B cell (primary cell): ENCODE results near the gene IGLON5. TPM values are rescaled to one million over a fixed set of nuclear protein-coding genes. Genes with fewer than 3 reads are reported as not detected.
A peak's percentile ranks its signal among the peaks of the same experiment; 100 is the strongest.

Experiments
- ATAC-seq: fragments of 200-7000 bp; cut with Tn5 transposase; one replicate; pipeline ENCODE4 v1.10.0; 2021; ENCODE audit warnings: low read depth, mild to moderate bottlenecking, moderate number of reproducible peaks, moderate library complexity
- CTCF ChIA-PET: fragments of 350-600 bp; sonication (Branson Sonifier 250); formaldehyde crosslinking; loops from one replicate; lab custom pipeline; 2021; ENCODE audit warnings: antibody characterized with exemption, inconsistent platforms; lab: Charles Lee
- POLR2A ChIA-PET: fragments of 350-600 bp; sonication (Branson Sonifier 250); formaldehyde crosslinking; loops from one replicate; lab custom pipeline; 2021; ENCODE audit warnings: antibody characterized with exemption; lab: Charles Lee
- DNase-seq: peaks from one replicate; pipeline ENCODE4 v3.0.0; 2013
- H2AFZ ChIP-seq: 2 replicates; pipeline ENCODE4 v1.6.1; 2012; ENCODE audit warnings: mild to moderate bottlenecking, low read depth, low read length; ENCODE audit not compliant: insufficient read depth, poor library complexity, severe bottlenecking
- H3K27ac ChIP-seq, 2 donors: 1 replicate in 1 of 2; 2 replicates in 1 of 2; pipeline ENCODE4 v1.5.1; 2012 to 2013; ENCODE audit warnings: low read length in 2 of 2, mild to moderate bottlenecking in 2 of 2, moderate library complexity in 1 of 2
- H3K27me3 ChIP-seq, 4 experiments: fragments of 200-600 bp in 1 of 4; sonication (generic) in 1 of 4; replicated peaks in 1 of 4; 1 replicate in 2 of 4; 2 replicates in 2 of 4; pipeline versions ENCODE4 v1.6.1 to v1.7.0; 2013 to 2016; ENCODE audit warnings: low read length in 3 of 4, mild to moderate bottlenecking in 2 of 4, mixed read lengths in 1 of 4, moderate library complexity in 1 of 4; ENCODE audit not compliant: insufficient read depth in 4 of 4, control insufficient read depth in 3 of 4; ENCODE audit errors: control extremely low read depth in 1 of 4
- H3K36me3 ChIP-seq, 2 experiments: replicated peaks in 1 of 2; 1 replicate in 1 of 2; 2 replicates in 1 of 2; pipeline versions ENCODE4 v1.6.1 to v1.7.1; 2013; ENCODE audit warnings: low read length in 1 of 2; ENCODE audit not compliant: insufficient read depth in 2 of 2, control insufficient read depth in 1 of 2; ENCODE audit errors: control extremely low read depth in 1 of 2, extremely low read depth in 1 of 2
- H3K4me1 ChIP-seq, 2 donors: fragments of 200-600 bp in 1 of 2; sonication (generic) in 1 of 2; 1 replicate in 1 of 2; 2 replicates in 1 of 2; pipeline versions ENCODE4 v1.5.1 to v1.6.1; 2013 to 2017; ENCODE audit warnings: low read length in 2 of 2; ENCODE audit not compliant: control insufficient read depth in 2 of 2, insufficient read depth in 2 of 2
- H3K4me2 ChIP-seq: replicated peaks from 2 replicates; pipeline ENCODE3; 2012; ENCODE audit warnings: mild to moderate bottlenecking, low read depth, low read length; ENCODE audit not compliant: poor library complexity, severe bottlenecking
- H3K4me3 ChIP-seq, 5 experiments: fragments of 200-600 bp in 1 of 5; sonication (generic) in 1 of 5; 1 replicate in 3 of 5; 2 replicates in 2 of 5; pipeline versions ENCODE4 v1.5.1 to v1.7.0; 2011 to 2016; ENCODE audit warnings: low read length in 4 of 5, mild to moderate bottlenecking in 4 of 5, low read depth in 2 of 5, control low read depth in 1 of 5, moderate library complexity in 1 of 5; ENCODE audit not compliant: insufficient read depth in 1 of 5; ENCODE audit errors: control extremely low read depth in 1 of 5, extremely low read depth in 1 of 5
- H3K79me2 ChIP-seq: fragments of 200-600 bp; sonication (generic); one replicate; pipeline ENCODE4 v1.6.0; 2016; ENCODE audit warnings: low read length; ENCODE audit not compliant: control insufficient read depth, insufficient read depth
- H3K9ac ChIP-seq: fragments of 200-600 bp; sonication (generic); 2 replicates; pipeline ENCODE4 v1.6.1; 2017; ENCODE audit warnings: mild to moderate bottlenecking, low read length, moderate library complexity
- H3K9me3 ChIP-seq, 3 donors: one replicate each; pipeline versions ENCODE4 v1.6.1 to v1.7.1; 2013; ENCODE audit warnings: low read length in 2 of 3; ENCODE audit not compliant: control insufficient read depth in 2 of 3, insufficient read depth in 1 of 3; ENCODE audit errors: control extremely low read depth in 1 of 3
- H4K20me1 ChIP-seq: 2 replicates; pipeline ENCODE4 v1.6.0; 2012; ENCODE audit warnings: mild to moderate bottlenecking, low read length; ENCODE audit not compliant: insufficient read depth, control insufficient read depth, poor library complexity, severe bottlenecking
- H3K27ac Mint-ChIP-seq: one replicate; pipeline ENCODE4 v1.8.0; 2021; ENCODE audit warnings: mixed read lengths
- H3K27me3 Mint-ChIP-seq: one replicate; pipeline ENCODE4 v1.8.0; 2021; ENCODE audit warnings: mixed read lengths
- H3K4me1 Mint-ChIP-seq: one replicate; pipeline ENCODE4 v1.8.0; 2021; ENCODE audit warnings: mixed read lengths
- H3K4me3 Mint-ChIP-seq: one replicate; pipeline ENCODE4 v1.8.0; 2021; ENCODE audit warnings: mixed read lengths
- H3K9me3 Mint-ChIP-seq: one replicate; pipeline ENCODE4 v1.8.0; 2022; ENCODE audit warnings: mixed read lengths; ENCODE audit not compliant: insufficient read depth
- CTCF ChIP-seq: fragments of 200-600 bp; IDR thresholded peaks from one replicate; pipeline ENCODE4 v1.8.0; 2022; ENCODE audit warnings: antibody characterized with exemption, mild to moderate bottlenecking
- EZH2 ChIP-seq: IDR thresholded peaks from 2 replicates; pipeline ENCODE4 v1.6.1; 2012; ENCODE audit warnings: borderline replicate concordance, low read depth, mild to moderate bottlenecking, moderate library complexity, low read length; ENCODE audit not compliant: insufficient read depth, poor library complexity, severe bottlenecking
- WGBS: methylation state at CpG from one replicate; pipeline ENCODE4 v1.1.5; 2013; ENCODE audit warnings: missing lambda C conversion rate; ENCODE audit not compliant: insufficient coverage; 5-methylcytosine and 5-hydroxymethylcytosine counted together
- intact Hi-C: fragments of 100-400 bp; cut with micrococcal nuclease; formaldehyde crosslinking; loops from one replicate; pipeline ENCODE4 v1.10.0; 2022
- polyA plus RNA-seq: library from polyadenylated mRNA; depleted of rRNA; stranded (reverse); fragments of >200 nt; gene quantifications from 2 replicates; pipeline ENCODE4 v1.2.3, GENCODE V29; 2012
- total RNA-seq, 2 donors: library from RNA; stranded (reverse); fragments of 120-200 nt in 1 of 2; gene quantifications; 1 replicate in 1 of 2; 2 replicates in 1 of 2; pipeline versions ENCODE4 v1.2.3 to v1.2.4, GENCODE V29; 2013 to 2022

The IGLON5 gene
- total and polyA plus RNA-seq, 2 donors (not counting 1 experiment from before 2014, with no cell fraction given): not detected

DNA sequence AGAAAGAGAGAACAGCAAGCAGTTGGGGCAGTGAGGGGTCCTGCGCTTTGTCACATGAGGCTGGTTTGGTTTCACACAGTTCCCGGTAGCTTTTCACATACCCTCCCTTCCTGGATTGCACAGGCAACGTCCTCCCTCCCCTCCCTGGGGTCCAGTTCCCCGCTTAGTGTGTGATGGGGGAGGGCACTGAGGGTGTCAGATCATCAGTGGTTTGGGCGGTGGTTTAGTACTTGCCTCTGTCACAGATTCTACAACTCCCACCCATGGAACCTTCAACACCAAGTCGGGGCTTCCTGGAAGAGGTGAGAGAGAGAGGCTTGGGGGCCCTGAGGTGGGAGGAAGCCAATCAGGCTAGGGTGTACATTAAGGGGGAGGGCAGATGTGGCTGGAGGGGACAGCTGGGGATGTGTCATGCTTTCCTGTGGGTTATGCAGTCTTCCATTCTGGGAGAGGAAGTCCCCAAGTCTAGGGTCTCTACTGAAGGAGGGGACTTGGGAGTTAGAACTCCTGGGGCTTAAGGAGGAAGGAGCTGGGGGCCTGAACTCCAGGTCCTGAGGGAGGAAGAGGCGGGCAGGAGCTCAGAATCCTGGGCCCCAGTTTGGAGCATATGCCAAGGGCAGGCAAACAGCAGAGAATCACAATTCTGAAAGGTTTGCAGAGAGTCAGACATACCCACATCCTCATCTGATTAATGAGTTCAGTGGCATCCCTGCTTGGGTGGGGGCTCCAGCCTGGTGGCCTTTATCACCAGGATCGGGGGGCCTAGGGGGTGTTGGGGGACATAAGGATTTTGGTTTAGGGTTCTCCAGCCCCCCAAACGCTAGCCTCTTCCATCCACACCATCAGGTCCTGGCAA is 61.4 kb downstream of the IGLON5 start, which contains the start of gene NKG7:
Gene NKG7 (minus strand): TSS at position 6 of the 856 bp plus-strand sequence. CDS start 119 bp downstream, outside the sequence.
- Mint-ChIP-seq H3K9me3 (no peaks in the 10 kb centered on the region), H3K27ac (peak within 1 kb of the TSS; percentile 46), H3K27me3 (no peaks in the 10 kb centered on the region), H3K4me1 (peaks cover 9% of the 10 kb centered on the region), H3K4me3 (no peak within 1 kb of the TSS)
- no peak within 1 kb of the TSS for H3K9ac ChIP-seq
- H2AFZ ChIP-seq: peak within 1 kb of the TSS; percentile 38
- no peak within 1 kb of the TSS for H3K4me3 ChIP-seq
- H3K4me2 ChIP-seq: peak within 1 kb of the TSS; percentile 19
- H3K27me3 ChIP-seq: no peaks in the 10 kb centered on the region
- H3K9me3 ChIP-seq: no peaks in the 10 kb centered on the region
- peaks cover 0 to 17% of the 10 kb centered on the region in 2 donors for H3K4me1 ChIP-seq
- WGBS: no CpG with 5 or more reads among the region's 9 CpGs
- H3K36me3 ChIP-seq: no peaks in the 10 kb centered on the region
- H3K79me2 ChIP-seq: no peaks in the 10 kb centered on the region
- ChIA-PET CTCF (interaction anchor here (1.6 kb wide), 1 partner anchor 45 kb away, joined by 3 read pairs; the partner anchor contains the start of gene SIGLEC10), POLR2A (no interaction called here)
- H4K20me1 ChIP-seq: no peaks in the 10 kb centered on the region
- ATAC-seq (no peak), DNase-seq (no peak)
- no peak within 1 kb of the TSS for H3K27ac ChIP-seq
- intact Hi-C loops: no loop called here
- TF ChIP-seq CTCF (no peak), EZH2 (no peak)
